ENCODE results near the gene NXNL2.
A peak's percentile ranks its signal among the peaks of the same experiment; 100 is the strongest.

Gene NXNL2

DNA sequence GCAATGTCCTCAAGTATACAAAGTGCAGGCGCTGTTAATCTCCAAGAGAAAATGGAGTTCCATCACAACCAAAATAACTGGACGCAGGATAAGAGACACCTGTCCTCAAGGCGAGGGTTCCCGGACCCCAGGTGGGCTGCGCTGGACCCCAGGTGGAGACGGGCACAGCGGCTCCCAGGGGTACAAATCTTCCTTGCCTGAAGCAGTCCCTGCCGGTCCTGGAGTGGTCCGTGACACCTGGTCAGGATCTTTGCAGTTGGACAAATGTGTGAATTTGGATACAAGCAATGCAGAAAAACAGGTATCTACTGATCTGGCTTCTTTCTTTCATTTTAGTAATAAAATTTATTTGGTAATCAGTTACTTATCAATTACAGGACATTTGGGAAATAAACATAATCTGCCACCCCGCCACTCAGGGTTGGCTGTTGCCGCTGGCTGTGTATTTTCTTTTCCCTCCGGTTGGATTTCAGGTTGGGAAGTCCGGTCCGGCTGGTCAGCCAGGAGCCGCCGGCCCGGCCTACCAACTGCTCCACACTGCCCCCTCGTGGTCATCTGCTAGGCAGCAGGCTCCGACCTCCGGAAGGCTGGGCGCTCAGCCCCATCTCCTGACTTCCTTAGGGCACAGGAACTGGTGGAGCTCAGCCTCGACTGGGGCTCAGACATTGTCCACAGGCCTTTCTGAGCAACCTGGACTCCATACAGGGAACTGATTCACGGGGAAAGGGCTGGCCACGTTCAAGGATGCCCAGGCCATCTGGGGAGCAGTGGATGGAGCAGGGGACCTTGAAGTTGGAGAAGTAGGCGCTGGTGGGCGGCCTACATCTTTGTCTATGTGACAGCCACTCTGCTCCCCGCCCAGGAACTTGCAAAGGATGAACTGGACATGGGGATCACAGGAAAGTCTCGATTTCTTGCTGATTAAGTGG lies 43.4 kb downstream of the NXNL2 start:
- DNase-seq: peak in 53 of 56 donors; percentile 11 to 85 (median 59)

- no peak for DNase-seq
Observed at GRCh38 chr9:88579050-88579715, 44.2 kb downstream of the NXNL2 start.

DNA sequence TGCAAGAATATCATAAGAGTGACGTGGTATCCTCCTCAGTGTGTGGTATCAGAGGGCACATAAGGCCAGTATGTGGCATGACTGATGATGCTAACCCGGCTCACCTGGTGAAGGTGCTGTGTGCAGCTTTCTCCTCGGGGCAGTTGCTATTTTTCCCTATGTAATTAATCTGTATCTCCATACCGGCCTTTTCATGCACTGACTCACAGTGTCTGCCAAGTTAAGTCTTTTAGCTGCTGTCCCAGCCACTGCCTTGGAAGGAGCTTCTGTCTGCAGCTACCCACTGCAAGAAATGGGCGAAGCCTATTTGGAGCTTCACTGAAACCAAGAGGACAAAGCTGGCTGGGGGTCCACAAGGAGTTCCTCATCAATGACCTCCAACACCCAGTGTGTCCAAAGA lies 46.0 kb downstream of the NXNL2 start:
- DNase-seq: no peak

- DNase-seq: no peak
Observed at GRCh38 chr9:88583901-88584596, 49.1 kb downstream of the NXNL2 start.

GRCh38 chr9:88585426-88585825 lies 50.4 kb downstream of the NXNL2 start:
- DNase-seq: no peak

- no peak for DNase-seq
Observed at GRCh38 chr9:88586452-88586851, 51.5 kb downstream of the NXNL2 start.

- DNase-seq: no peak
Observed at GRCh38 chr9:88587182-88587581, 52.2 kb downstream of the NXNL2 start.

GRCh38 chr9:88587885-88588649 lies 53.1 kb downstream of the NXNL2 start:
- DNase-seq: no peak

DNA sequence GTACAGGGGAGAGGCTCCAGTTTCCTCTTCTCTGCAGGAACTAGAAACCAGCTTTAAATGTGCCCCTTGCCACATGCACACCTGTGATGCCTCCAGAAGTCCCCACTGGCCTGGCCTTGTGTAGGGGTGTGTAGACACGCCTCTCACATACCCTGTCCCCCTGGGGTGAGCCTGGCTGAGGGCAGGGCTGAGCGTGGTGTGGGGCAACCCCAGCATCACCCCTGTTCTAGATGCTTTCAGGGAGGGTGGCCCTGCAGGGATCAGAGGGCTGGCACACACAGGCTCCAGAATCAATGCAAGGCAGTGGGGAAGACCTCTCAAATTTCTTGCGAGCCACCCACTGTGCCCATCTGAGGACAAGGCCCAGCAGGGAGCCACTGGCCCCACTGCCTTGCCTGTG lies 54.7 kb downstream of the NXNL2 start:
- DNase-seq: no peak

- DNase-seq: no peak
Observed at GRCh38 chr9:88590558-88591146, 55.7 kb downstream of the NXNL2 start.

- DNase-seq: peak in 7 of 56 donors; percentile 3 to 49 (median 15)
Observed at GRCh38 chr9:88593537-88594185, 58.7 kb downstream of the NXNL2 start.
